NCI-H2081 treated with DMSO at 0.1 percent for 48 hours (cell line): ENCODE measurements around the gene RAB18.
"Not testable (repeated sequence)": the region's sequence is repeated elsewhere in the genome, so short reads cannot be mapped to it uniquely, and the experiment has no call there.

Experiments used
- DNase-seq: peaks from one replicate; lab custom pipeline; 2025; lab: John Stamatoyannopoulos, UW

RAB18 gene

DNA sequence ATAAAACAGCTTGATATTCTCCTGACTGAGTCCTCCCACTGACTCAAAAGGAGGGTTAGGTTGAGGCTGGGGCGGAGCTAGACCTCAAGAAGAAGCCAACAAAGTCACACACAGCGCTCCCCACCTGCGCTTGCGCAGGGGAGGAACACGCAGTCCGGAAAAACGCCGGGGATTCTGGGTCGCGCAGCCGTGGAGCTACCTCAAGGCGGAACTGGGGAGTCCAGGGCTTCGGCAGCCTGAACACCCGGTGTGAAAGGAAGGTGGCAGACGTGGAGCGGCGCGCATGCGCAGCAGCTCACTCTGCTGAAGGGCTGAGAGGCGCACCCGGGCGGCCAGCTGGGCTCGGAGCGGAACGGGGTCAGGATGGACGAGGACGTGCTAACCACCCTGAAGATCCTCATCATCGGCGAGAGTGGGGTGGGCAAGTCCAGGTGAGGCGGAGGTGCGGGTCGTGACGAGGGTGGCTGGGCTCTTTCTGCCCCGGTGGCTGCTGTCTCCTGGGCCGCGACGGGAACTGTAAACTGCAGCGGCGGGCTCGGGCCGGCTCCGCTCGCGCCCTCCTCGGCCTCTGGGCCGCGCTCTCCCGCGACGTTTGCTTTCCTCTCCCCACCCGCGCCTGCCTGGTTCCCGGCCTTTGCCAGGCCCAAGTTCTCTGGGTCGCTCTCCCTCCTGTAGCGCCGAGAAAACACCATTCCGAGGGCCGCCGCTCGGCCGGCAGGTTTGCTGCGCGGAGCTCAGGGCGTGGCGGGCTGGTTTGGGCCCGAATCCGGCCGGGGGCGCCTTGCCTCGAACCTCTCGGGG lies at the start of gene RAB18:
TSS of gene RAB18 (plus strand) at position 298 of the 801 bp plus-strand sequence. CDS start at position 364, 66 bp downstream.
- peak; percentile 85 for DNase-seq

GRCh38 chr10:27454837-27455236 lies 49.3 kb upstream of the RAB18 start:
- DNase-seq = no peak

- DNase-seq = no peak
These were observed 46.7 kb upstream of the RAB18 start for GRCh38 chr10:27457261-27457945.

DNA sequence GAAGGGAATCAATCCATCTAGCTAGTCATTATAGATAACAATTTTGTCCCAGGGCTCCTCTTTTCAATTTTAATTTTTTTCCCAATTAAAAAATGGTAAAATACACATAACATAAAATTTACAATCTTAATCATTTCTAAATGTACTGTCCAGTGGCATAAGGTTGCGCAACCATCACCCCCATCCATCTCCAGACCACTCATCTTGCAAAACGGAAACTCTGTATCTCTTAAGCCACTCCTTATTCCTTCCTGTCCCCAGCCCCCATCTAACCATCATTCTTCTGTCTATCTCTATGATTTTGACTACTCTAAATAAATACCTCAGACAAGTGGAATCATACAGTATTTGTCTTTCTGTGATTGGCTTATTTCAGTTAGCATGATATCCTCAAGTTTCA lies 46.1 kb upstream of the RAB18 start:
- DNase-seq = no peak

- no peak for DNase-seq
These were observed 42.8 kb upstream of the RAB18 start for GRCh38 chr10:27461312-27461711.

DNA sequence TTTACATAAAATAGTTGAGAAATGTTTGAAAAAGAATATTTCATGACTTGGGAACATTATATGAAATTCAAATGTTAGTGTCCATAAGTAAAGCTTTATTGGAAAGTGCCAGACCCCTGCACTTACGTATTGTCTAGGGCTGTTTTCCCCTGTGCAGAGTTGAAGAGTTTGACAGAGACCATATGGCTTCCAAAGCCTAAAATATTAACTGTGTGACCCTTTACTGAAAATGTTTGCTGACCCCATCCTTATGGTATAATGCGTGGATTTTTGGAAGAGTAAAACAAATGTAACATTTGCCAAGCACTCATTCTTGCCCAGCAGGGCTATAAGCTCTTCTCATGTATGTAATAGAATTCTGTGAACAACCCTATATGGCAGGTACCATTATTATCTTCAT lies 40.1 kb upstream of the RAB18 start:
- DNase-seq = no peak

DNA sequence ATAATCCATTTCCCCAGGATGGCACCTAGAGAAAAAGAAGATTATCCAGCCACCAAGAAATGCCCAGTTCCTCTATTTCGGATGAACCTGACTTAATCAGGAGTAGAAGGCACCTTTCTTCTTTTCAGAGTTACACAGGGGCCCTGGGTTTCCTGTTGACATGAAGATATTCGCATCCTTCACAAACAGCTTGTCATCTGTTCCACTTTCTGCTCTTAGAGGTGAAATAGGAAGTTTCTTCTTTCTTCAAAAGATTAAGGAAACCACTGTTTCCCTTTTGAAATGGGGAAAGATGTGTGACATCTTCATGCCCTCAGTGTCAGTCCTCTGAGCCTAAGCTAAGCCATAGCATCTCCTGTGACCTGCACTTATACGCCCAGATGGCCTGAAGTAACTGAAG lies 39.1 kb upstream of the RAB18 start:
- no peak for DNase-seq

DNA sequence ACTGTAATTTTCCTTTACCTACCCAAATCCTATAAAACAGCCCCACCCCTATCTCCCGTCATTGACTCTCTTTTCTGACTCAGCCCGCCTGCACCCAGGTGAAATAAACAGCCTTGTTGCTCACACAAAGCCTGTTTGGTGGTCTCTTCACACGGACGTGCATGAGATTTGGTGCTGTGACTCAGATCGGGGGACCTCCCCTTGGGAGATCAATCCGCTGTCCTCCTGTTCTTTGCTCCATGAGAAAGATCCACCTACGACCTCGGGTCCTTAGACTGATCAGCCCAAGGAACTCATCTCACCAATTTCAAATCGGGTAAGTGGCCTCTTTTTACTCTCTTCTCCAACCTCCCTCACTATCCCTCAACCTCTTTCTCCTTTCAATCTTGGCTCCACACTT lies 38.5 kb upstream of the RAB18 start:
- not testable (repeated sequence) for DNase-seq

GRCh38 chr10:27470885-27471284 lies 33.2 kb upstream of the RAB18 start:
- no peak for DNase-seq

DNA sequence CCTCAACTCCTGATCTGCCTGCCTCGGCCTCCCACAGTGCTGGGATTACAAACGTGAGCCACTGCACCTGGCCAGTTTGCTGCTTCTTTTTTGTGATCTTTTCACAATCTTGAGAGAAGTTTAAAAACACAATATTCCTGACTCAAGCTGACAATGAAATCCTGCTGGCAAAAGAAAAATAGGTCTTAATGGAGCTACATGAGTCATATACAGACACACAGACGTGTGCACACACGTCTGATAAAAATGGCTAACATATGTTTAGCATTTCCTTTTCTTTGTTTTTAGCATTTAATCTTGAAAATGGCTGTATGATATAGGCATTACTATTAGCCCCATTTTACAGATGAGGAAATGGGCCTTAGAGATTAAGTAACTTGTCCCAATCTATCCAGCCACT lies 29.4 kb upstream of the RAB18 start:
- no peak for DNase-seq

GRCh38 chr10:27479016-27479415 lies 25.1 kb upstream of the RAB18 start:
- DNase-seq = no peak

DNA sequence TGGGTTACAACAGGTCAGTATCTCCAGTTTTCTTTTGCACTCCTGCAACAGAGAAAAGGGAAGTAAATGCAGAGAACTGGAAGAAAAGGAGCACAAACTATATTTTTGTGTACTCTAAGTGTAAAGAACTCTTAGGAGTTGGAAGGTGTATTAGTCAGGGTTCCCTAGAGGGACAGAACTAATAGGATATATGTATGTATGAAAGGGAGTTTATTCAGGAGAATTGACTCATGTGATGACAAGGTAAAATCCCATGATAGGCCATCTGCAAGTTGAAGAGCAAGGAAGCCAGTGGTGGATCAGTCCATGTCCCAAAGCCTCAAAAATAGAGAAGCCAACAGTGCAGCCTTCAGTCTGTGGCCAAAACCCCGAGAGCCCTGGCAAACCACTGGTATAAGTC lies 22.6 kb upstream of the RAB18 start:
- DNase-seq = no peak

DNA sequence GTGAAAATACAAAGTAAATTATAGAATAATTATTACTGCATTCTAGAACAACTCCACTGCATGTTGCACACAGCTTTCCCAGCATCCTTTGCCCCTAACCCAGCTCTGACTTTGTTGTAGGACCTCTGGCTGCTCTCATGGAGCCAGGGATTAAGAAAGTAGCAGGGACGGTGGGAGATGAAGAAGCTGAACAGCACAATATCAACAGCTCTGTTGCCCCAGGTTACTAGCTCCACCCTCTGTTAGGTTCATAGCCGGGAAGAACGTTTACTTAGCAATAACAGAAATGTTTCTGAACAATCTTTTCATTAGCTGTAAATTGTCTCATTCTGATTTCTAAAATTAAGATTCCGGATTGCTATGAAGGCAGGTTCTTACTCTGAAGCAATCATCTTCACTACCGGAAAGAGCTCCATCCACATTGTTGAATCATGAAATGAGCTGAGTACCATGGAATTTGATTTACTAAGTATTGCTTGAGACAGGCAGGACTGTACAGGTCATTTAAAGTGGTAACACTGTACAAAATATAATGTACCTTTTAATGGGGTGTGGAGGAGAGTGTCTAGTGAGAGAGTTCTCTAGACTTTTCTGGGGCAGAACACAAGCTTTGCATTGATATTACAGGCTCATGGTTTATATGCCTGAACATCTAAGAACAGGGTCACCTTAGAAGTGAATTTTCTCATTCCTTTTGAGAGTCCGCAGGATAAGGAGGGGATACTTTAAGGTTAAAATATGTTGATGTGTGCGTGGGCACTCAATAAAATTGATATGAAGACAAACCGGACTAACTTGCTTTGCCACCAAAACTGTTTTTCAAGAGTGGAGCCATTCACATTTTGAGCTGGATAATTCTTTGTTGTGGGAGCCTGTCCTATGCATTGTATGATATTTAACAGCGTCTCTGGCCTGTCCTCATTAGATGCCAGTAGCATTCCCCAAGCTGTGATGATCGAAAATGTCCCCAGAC lies 20.8 kb upstream of the RAB18 start:
- DNase-seq = no peak

DNA sequence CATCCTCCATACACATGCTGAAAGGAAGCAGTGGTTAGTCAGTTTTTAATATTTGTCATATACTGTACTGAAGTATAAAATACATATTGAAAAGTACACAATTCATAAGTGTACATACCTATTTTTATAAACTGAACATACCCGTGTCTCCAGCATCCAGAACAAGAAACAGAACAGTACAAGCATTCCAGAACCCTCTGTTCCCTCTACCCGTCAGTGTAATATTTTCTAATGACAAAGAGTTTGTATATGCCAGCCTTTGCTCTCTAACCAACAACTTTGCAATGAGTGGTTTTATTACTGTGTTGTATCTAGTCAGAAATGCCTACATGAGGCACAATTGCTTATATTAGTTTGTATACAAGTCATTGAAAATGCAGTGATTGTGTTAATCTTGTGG lies 18.7 kb upstream of the RAB18 start:
- DNase-seq = no peak

- no peak for DNase-seq
These were observed 18.1 kb upstream of the RAB18 start for GRCh38 chr10:27485986-27486385.

DNA sequence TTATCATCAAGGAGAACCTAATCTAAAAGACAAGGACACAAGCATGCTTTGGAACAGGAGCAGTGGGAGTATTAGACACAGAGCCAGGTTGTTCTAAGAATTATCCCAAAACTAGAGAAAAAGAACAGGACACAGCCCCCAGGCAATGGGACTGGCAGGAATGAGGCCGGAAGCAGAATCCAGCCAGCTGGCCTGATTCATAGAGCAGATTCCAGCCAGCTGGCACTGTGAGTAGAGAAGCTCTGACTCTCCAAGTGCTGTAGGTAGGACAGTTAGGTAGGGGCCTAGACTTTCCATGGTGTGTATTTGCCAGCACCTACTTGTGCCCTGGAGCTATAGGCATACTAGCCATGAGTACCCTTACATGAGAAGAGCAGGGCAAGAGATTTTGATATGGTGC lies 13.3 kb upstream of the RAB18 start:
- DNase-seq = no peak

- DNase-seq = no peak
These were observed 9.8 kb upstream of the RAB18 start for GRCh38 chr10:27494116-27494805.

DNA sequence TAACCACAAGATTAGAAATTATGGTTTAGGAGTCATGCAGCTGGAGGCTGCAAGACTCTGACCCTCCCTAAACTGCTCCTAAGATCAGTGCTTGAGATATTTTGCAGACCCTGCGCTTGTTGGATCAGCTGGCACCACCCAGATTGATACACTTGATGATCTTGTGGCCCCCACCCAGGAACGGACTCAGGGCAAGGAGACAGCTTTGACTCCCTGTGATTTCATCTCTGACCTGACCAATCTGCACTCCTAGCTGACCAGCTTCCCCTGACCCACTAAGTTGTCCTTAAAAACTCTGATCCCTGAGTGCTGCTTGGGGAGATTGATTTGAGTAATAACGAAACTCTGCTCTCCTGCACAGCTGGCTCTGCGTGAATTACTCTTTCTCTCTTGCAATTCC lies 8.0 kb upstream of the RAB18 start:
- no peak for DNase-seq

GRCh38 chr10:27500096-27500495 lies 4.0 kb upstream of the RAB18 start:
- no peak for DNase-seq

- no peak for DNase-seq
These were observed 3.2 kb upstream of the RAB18 start for GRCh38 chr10:27500886-27501285.

- DNase-seq = no peak
These were observed 552 bp upstream of the RAB18 start for GRCh38 chr10:27503498-27504006.
